HG03196 (cell line): ENCODE results near the gene IL23R.

ENCODE experiments used
- ATAC-seq: cut with Tn5 transposase; IDR thresholded peaks from one replicate; pipeline ENCODE4 v1.9.1; 2021; ENCODE audit not compliant: unreplicated experiment

Gene IL23R

DNA sequence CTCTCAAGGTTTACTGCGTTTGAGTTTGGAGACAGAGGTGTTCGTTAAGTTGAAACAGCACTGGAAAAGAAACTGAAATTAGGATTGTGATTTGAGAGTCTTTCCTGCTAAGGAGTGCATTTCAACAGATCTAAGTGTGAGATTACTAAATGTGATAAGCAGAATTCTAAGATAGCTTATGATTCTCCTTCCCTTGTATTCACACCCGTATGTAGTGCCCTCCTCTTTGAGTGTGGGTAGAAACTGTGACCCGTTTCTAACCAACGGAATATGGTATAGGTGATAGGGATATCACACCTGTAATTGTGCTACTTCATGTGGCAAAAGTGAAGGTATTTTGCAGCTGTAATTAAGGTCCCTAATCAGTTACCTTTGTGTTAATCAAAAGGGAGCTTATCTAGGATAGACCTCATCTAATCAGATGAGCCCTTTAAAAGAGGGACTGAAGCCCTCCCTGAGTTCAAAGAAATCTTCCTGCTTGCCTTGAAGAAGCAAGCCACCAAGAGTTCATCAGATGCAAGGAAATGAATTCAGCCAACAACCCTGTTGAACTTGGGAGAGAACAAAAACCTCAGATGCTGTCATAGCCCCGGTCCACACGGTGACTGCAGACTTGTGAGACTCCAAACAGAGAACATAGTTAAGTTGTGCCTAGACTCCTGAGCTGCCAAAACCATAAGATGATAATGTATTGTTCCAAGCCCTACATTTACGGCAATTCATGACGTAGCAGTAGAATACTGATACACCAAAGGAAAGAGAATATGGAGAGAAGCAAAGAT lies 128.8 kb downstream of the IL23R start:
- ATAC-seq = no peak

DNA sequence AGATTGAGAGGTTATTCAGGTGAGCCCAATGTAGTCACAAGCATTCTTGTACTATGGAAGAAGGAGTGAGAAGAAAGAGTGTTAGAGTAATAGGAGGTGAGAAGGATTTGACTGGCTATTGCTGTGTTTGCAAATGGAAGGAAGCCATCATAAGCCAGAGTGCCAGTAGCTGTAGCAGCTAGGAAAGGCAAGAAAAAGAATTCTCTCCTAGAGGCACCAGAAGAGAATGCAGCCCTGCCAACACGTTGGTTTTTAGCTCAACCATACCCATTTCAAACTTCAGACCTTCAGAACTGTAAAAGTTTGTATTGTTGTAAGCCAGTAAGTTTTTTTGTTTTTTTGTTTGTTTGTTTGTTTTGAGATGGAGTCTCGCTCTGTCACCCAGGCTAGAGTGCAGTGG lies 132.5 kb downstream of the IL23R start:
- no peak for ATAC-seq

DNA sequence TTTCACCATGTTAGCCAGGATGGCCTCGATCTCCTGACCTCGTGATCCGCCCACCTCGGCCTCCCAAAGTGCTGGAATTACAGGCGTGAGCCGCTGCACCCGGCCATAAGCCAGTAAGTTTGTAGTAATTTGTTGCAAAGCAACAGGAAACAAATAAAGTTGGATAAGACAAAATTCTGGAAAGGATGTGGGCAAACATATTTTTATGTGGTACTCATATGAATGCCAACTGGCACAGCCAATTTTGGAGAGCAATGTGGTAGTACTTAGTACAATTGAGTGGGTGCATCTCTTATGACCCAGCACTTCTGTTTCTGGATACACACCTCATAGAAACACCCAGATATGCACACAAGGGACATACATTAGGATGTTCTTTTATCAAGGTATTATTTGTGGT lies 133.0 kb downstream of the IL23R start:
- no peak for ATAC-seq

GRCh38 chr1:67300561-67300960 lies 134.3 kb downstream of the IL23R start:
- ATAC-seq = no peak

GRCh38 chr1:67304023-67304422 lies 137.8 kb downstream of the IL23R start:
- ATAC-seq = no peak

GRCh38 chr1:67306547-67306946 lies 140.3 kb downstream of the IL23R start:
- ATAC-seq = no peak

GRCh38 chr1:67307251-67308060 lies 141.2 kb downstream of the IL23R start, which contains the start of gene IL12RB2:
Gene IL12RB2 (plus strand): TSS chr1:67307873. CDS start chr1:67320369, 12,496 bp downstream.
- no peak for ATAC-seq

GRCh38 chr1:67308136-67308535 lies 141.9 kb downstream of the IL23R start:
- ATAC-seq = no peak
